Transverse colon (tissue), 4 donors: ENCODE measurements around the gene TRAPPC2L. TPM values are rescaled to one million over a fixed set of nuclear protein-coding genes. Genes with fewer than 3 reads are reported as not detected.

ENCODE experiments used
- DNase-seq: peaks from one replicate; pipeline ENCODE4 v3.0.0-alpha.2; 2019
- H3K27ac ChIP-seq, 4 donors: fragments of 200-600 bp; sonication (generic); 2 replicates each; pipeline ENCODE4 v1.5.1; 2016 to 2018; ENCODE audit warnings: inconsistent platforms in 4 of 4
- H3K27me3 ChIP-seq: fragments of 200-600 bp; sonication (generic); 2 replicates; pipeline ENCODE4 v1.5.1; 2017; ENCODE audit warnings: inconsistent platforms
- H3K36me3 ChIP-seq, 4 donors: fragments of 200-600 bp; sonication (generic); 2 replicates each; pipeline ENCODE4 v1.5.1; 2017 to 2019; ENCODE audit warnings: inconsistent platforms in 4 of 4
- H3K4me1 ChIP-seq, 4 donors: fragments of 200-600 bp; sonication (generic); 2 replicates each; pipeline ENCODE4 v1.5.1; 2017 to 2020; ENCODE audit warnings: inconsistent platforms in 4 of 4
- H3K4me3 ChIP-seq, 4 donors: fragments of 200-600 bp; sonication (generic); 1 replicate in 1 of 4; 2 replicates in 3 of 4; pipeline versions ENCODE4 v1.5.1 to v1.6.1; 2017 to 2019; ENCODE audit warnings: inconsistent platforms in 4 of 4
- H3K9me3 ChIP-seq, 2 donors: fragments of 200-600 bp; sonication (generic); 2 replicates each; pipeline ENCODE4 v1.5.1; 2017 to 2019; ENCODE audit warnings: inconsistent platforms in 2 of 2
- EP300 ChIP-seq: sonication (generic); formaldehyde crosslinking; IDR thresholded peaks from one replicate; pipeline ENCODE4 v1.6.1; 2017; ENCODE audit warnings: antibody characterized with exemption, low read depth
- POLR2A ChIP-seq: fragments of 450-650 bp; IDR thresholded peaks from one replicate; pipeline ENCODE4 v1.6.1; 2016; ENCODE audit warnings: antibody characterized with exemption, mild to moderate bottlenecking, moderate library complexity
- POLR2AphosphoS5 ChIP-seq, 3 donors: sonication (generic); formaldehyde crosslinking; IDR thresholded peaks; one replicate each; pipeline ENCODE4 v1.6.1; 2016; ENCODE audit warnings: antibody characterized with exemption in 3 of 3
- WGBS, 2 donors: methylation state at CpG; one replicate each; pipeline ENCODE4 v1.1.5; 2018; ENCODE audit warnings: low coverage in 1 of 2; 5-methylcytosine and 5-hydroxymethylcytosine counted together
- in situ Hi-C, 4 donors: fragments of 200-750 bp; cut with MboI; loops; one replicate each; pipeline versions ENCODE4 v1.15.0 to v1.15.1; 2017; ENCODE audit warnings: low sequenced_read_pairs in 3 of 4, low pct_ligation_motif_present in 1 of 4, low pct_unique_long_range_greater_than_20kb in 1 of 4
- intact Hi-C: fragments of 100-400 bp; cut with DNase I; formaldehyde crosslinking; loops from one replicate; pipeline ENCODE4 v1.15.1; 2023; ENCODE audit warnings: low total_unique reads
- total RNA-seq, 4 donors: library from RNA; depleted of rRNA; stranded (reverse); fragments of >200 nt; gene quantifications; one replicate each; pipeline ENCODE4 v1.1.0, GENCODE V29; 2016
- TF ChIP-seq, protein P1 (sequence below), 5 experiments: fragments of 200-600 bp in 3 of 5; fragments of 450-650 bp in 2 of 5; sonication (generic) in 3 of 5; IDR thresholded peaks; 1 replicate in 2 of 5; 2 replicates in 3 of 5; pipeline ENCODE4 v1.5.1; 2016 to 2017; ENCODE audit warnings: antibody characterized with exemption in 5 of 5, inconsistent platforms in 3 of 5, mild to moderate bottlenecking in 2 of 5, moderate library complexity in 1 of 5

TRAPPC2L gene
- total RNA-seq, 4 donors from 2014 or later: 9.8 to 34.4 (median 19.7) TPM

DNA sequence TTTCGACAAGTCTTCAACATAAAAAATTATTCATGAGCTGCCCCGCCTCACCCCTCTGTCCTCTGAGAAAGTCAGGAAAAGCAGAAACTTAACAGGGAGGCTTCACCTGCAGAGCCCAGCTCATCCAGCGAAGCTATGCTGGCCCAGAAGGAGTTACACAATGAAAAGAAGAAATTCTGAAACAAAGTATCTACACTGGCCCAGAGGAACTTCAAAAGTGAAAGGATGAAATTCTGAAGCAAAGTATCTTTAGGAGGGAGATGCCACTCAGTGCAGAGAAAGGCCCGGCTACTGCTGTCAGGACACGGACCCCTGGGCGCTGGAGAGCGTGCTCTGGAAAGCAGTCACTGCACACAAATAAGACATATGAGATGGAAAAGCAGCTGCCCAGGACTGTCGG is 1.8 kb upstream of the TRAPPC2L start:
- no peaks in the 10 kb centered on the region for H3K9me3 ChIP-seq
- H3K4me1 ChIP-seq: peaks cover 14 to 31% (median 24%) of the 10 kb centered on the region in 4 donors
- in situ Hi-C loops (no loop called here), intact Hi-C loops (no loop called here)
- no peak overlapping the region for H3K4me3 ChIP-seq
- H3K27me3 ChIP-seq: no peaks in the 10 kb centered on the region
- TF ChIP-seq POLR2A: no peak
- TF ChIP-seq EP300: no peak
- TF ChIP-seq, protein P1, sequence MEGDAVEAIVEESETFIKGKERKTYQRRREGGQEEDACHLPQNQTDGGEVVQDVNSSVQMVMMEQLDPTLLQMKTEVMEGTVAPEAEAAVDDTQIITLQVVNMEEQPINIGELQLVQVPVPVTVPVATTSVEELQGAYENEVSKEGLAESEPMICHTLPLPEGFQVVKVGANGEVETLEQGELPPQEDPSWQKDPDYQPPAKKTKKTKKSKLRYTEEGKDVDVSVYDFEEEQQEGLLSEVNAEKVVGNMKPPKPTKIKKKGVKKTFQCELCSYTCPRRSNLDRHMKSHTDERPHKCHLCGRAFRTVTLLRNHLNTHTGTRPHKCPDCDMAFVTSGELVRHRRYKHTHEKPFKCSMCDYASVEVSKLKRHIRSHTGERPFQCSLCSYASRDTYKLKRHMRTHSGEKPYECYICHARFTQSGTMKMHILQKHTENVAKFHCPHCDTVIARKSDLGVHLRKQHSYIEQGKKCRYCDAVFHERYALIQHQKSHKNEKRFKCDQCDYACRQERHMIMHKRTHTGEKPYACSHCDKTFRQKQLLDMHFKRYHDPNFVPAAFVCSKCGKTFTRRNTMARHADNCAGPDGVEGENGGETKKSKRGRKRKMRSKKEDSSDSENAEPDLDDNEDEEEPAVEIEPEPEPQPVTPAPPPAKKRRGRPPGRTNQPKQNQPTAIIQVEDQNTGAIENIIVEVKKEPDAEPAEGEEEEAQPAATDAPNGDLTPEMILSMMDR (IDR thresholded peaks at IDR 0.05): no peak
- no peak for TF ChIP-seq POLR2AphosphoS5 (IDR thresholded peaks at IDR 0.05)
- WGBS, 2 donors: 58 to 85% methylated on average over 4 to 8 of the region's 8 CpGs
- DNase-seq: no peak
- peaks cover 0 to 5% (median under 1%) of the 10 kb centered on the region in 4 donors for H3K36me3 ChIP-seq
- H3K27ac ChIP-seq: no peak overlapping the region

DNA sequence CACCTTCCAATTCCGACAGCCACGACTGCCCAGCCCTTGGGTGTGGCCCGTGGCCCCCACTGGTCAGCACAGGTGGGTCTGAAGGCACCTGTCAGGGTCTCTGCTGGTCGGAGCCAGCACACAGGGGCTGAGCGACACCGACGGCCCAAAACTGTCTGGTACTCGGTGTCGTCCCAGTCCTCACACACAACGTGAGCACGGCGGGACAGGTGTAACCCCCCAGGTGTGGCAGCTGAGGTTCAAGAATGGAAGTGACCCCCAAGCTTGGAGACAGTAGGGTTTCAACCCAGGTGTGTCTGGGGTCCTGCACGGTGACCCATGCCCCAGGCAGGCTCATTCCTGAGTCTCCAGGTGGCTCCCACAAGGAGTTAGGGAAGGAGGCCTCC is 1.2 kb upstream of the TRAPPC2L start:
- in situ Hi-C loops: no loop called here
- Histone ChIP-seq H3K4me3 (peak overlapping the region; percentile 69 to 90 (median 83)), H3K27ac (peak overlapping the region; percentile 77 to 90 (median 84)), H3K4me1 (peaks cover 14 to 31% (median 24%) of the 10 kb centered on the region in 4 donors), H3K27me3 (no peaks in the 10 kb centered on the region), H3K36me3 (peaks cover 0 to 6% (median 2%) of the 10 kb centered on the region in 4 donors), H3K9me3 (no peaks in the 10 kb centered on the region)
- no peak for TF ChIP-seq EP300
- TF ChIP-seq POLR2A: no peak
- TF ChIP-seq, protein P1 (IDR thresholded peaks at IDR 0.05): no peak
- no peak for DNase-seq
- intact Hi-C loops: no loop called here
- 79% methylated on average over 13 of the region's 13 CpGs; no CpG with 5 or more reads in 1 of the 2 donors for WGBS, 2 donors

DNA sequence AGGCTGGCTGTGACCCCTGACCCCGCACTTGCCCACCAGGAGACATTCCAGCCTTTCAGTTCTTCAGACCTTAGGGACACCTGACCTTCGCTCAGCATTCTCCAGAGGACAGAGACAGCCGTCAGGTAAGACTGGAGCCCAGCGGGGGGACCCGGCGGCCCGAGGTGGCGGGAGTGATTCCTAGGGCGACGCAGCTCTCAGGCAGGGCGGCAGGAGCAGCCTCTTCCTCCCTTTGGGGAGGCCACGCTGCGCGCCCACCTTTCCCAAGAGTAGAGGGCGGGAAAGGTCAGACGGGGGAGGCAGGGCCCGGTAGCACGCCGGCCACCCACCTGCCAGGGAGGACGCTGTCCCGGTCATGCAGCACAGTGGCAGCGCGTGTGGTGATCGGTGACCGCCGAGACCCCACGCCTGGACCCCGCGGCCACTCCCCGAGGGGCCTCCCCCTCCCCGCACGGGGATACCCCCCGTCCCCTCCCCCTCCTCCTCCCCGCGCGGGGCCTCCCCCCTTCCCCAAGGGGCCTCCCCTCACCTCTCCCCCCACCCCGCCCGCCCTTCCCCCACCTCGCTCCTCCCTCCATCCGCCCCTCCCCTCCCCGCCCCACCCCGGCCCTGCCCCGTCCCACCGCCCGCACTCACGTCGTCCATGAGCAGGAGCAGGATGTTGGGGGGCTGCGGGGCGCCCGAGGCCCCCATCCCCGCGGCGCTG is 652 bp upstream of the TRAPPC2L start:
- Histone ChIP-seq H3K27ac (peak overlapping the region; percentile 77 to 90 (median 84)), H3K4me3 (peak overlapping the region; percentile 69 to 90 (median 83)), H3K4me1 (peaks cover 14 to 31% (median 24%) of the 10 kb centered on the region in 4 donors), H3K9me3 (no peaks in the 10 kb centered on the region), H3K27me3 (no peaks in the 10 kb centered on the region), H3K36me3 (peaks cover 0 to 11% (median 2%) of the 10 kb centered on the region in 4 donors)
- WGBS, 2 donors: 20% methylated on average over 17 of the region's 53 CpGs; no CpG with 5 or more reads in 1 of the 2 donors
- in situ Hi-C loops: no loop called here
- TF ChIP-seq POLR2A (no peak), EP300 (no peak), POLR2AphosphoS5 (IDR thresholded peaks at IDR 0.05) (no peak)
- TF ChIP-seq, protein P1 (IDR thresholded peaks at IDR 0.05): no peak
- intact Hi-C loops: no loop called here
- DNase-seq: peak; percentile 20

DNA sequence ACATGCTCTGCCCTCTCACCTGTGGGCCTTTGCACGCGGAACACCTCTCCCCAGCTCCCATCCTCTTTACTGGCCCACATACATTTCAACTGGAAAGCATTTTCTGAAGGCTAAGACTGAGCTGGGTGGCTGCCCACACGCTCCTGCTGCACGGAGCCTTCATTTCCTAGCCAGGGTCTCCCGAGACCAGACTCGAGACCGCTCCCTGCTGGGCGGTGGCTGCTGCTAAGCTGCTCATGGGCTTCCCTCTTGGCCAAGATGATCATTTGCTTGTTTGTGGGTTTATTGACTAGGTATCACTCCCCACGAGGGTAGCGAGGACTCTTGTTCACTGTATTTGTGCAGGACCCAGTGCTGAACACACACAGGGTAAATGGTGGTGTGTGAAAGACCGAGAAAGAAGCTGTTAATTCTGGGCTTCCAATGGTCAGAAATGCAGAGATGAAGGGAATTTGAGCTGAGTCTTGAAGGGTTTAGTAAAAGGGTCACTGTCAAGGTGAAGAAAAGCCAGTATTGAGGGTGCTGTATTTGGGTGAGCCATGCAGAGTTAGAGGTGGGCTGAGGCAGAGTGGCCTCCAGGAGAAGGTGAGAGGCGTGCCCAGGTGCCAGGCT is 907 bp downstream of the TRAPPC2L start:
- Histone ChIP-seq H3K27me3 (no peaks in the 10 kb centered on the region), H3K9me3 (no peaks in the 10 kb centered on the region), H3K4me3 (peak overlapping the region; percentile 69 to 90 (median 80)), H3K4me1 (peaks cover 14 to 31% (median 24%) of the 10 kb centered on the region in 4 donors), H3K27ac (peak overlapping the region; percentile 77 to 90 (median 84)), H3K36me3 (peaks cover 0 to 14% (median 2%) of the 10 kb centered on the region in 4 donors)
- in situ Hi-C loops: no loop called here
- 14 to 62% methylated on average over 2 to 12 of the region's 12 CpGs for WGBS, 2 donors
- peak; percentile 82 for DNase-seq
- TF ChIP-seq, protein P1 (IDR thresholded peaks at IDR 0.05): peak; percentile 64 to 75 (median 72)
- no peak for TF ChIP-seq POLR2A
- intact Hi-C loops: no loop called here
